GM12892 (cell line): ENCODE results near the gene RADIL.

ENCODE experiments used
- DNase-seq: peaks from one replicate; pipeline ENCODE4 v3.0.0; 2011; ENCODE audit not compliant: insufficient read length
- FAIRE-seq: peaks from 2 replicates; lab custom pipeline; 2011; peaks lifted over from hg19 to GRCh38; lab: Jason Lieb, UNC
- POLR2A ChIP-seq: IDR thresholded peaks from 2 replicates; pipeline ENCODE4 v1.6.1; 2011; ENCODE audit warnings: low read depth, low read length, control low read depth
- POLR2AphosphoS5 ChIP-seq: IDR thresholded peaks from 2 replicates; pipeline ENCODE4 v1.6.1; 2011; ENCODE audit warnings: low read depth, low read length, control low read depth
- TAF1 ChIP-seq: IDR thresholded peaks from 2 replicates; pipeline ENCODE4 v1.6.1; 2011; ENCODE audit warnings: low read depth, mild to moderate bottlenecking, control low read depth, low read length, borderline replicate concordance

Gene RADIL

DNA sequence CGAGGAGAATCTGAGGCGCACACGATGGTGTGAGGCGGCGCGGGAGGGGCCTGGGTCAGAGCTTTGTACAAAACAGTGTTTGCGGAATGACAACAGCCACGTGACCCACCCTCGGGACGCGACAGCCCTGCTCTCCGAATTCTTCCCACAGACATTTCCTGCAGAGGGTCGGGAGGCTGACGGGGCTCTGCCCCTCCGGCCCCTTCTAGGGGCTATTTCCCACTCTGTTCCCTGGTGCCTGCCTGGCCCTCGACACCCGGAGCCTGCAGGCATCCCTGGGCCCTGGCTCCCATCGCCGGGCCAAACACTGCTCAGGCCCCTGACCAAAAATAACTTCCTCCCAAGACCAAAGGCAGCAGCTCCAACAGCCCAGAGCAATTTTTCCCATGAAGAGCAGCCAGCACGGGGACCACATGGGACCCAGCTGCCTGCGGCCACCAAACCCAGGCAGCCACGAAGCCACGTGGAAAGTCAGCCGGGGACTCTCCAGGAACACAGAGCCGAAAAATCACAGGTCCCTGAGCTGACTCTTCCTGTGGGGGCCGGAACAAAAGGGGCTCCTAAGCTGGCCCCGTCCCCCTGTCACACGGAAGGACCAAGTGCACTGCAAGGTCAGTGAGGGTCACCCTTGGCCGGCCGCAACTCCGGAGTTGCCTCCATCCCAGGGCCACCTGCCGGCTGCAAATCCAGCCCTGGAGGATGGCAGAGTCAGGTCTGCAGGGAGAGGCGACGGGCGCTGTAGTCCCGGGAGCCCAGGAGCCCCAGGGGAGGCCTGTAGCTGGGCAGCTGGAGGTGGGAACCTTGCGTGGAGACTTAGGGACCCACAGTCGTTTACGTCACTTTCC, 63.7 kb downstream of the RADIL start:
- no peak for FAIRE-seq
- TF ChIP-seq POLR2AphosphoS5: no peak
- no peak for TF ChIP-seq TAF1
- no peak for DNase-seq

DNA sequence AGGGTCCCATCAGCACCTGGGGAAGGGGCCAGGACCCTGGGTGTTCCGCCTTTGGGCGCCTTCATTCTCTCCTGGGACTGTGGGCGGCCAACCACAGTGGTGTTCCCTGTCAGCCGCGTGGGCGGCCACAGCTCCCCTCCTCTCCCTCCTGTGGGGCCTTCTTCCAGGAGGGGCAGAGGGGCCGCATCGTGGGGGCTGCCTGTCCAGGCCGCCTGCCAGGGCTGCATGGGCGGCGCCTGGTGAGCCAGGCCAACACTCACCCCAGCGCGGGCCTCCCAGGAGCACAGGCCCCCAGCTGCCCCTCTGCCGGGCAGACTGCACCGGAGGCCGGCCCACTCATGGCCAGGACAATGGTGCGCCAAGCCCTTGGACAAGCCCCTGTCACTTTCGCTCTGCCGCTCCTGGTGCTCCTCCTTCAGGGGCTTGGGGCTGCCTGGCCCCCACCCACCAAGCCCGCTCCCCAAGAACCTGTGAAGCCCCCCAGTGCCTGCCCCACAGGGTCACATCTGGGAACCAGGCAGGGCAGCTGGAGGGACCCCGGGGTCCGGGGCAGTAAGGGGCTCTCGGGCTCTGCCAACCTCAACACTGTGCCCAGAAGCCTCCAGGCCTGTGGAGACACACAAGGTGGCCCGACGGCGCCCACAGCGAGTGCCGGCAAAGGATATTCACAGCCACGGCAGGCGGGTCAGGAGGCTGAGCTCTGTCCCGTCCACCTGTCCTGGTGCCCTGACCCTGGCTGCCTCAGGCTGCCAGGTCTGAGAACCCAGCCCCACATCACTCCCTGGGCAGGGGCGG, 65.3 kb downstream of the RADIL start:
- no peak for TF ChIP-seq POLR2AphosphoS5
- no peak for TF ChIP-seq TAF1
- no peak for TF ChIP-seq POLR2A
- DNase-seq (no peak), FAIRE-seq (no peak)

GRCh38 chr7:4817178-4817901, 66.2 kb downstream of the RADIL start:
- TF ChIP-seq POLR2A (no peak), TAF1 (no peak), POLR2AphosphoS5 (no peak)
- no peak for DNase-seq
- FAIRE-seq: no peak

GRCh38 chr7:4816419-4817080, 67.0 kb downstream of the RADIL start:
- DNase-seq: no peak
- TF ChIP-seq TAF1 (no peak), POLR2AphosphoS5 (no peak), POLR2A (no peak)
- FAIRE-seq: no peak

DNA sequence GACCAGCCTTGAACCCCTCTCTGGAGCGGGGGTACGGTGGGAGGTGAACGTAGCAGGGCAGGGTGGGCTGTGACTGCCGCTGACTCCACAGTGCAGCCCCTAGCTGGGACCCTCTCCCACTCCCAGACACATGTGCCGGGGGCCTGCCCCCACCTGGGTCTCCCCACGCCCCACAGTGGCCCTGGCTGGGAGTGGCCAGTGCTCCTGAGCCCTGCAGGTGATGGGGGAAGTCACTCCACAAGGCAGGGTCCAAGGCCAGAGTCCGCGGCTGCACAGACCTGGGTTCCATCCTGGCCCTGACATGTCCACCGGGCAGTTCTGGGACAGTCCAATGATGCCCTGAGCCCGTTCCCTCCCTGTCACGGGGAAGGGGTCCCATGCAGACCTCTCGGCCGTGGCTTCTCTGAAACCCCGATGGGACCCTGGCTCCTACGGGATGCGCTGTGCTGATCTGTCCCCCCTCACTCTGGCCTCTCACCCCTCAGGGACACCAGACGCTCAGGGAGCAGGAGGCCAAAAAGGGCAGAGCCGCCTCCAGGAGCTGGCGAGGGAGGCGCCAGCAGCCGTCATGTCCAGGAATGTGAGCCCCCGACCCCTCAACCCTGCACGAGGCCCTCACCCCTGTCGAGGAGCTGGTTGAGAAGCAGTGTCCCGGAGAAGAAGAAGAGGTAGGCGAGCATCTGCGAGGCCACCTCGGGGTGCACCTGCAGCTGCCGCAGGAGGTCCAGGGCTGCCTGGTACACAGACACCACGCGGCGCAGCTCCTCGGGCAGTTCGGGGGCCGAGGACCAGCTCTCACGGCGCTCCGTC, 67.7 kb downstream of the RADIL start:
- no peak for FAIRE-seq
- TF ChIP-seq POLR2A: no peak
- no peak for TF ChIP-seq TAF1
- no peak for TF ChIP-seq POLR2AphosphoS5
- no peak for DNase-seq

DNA sequence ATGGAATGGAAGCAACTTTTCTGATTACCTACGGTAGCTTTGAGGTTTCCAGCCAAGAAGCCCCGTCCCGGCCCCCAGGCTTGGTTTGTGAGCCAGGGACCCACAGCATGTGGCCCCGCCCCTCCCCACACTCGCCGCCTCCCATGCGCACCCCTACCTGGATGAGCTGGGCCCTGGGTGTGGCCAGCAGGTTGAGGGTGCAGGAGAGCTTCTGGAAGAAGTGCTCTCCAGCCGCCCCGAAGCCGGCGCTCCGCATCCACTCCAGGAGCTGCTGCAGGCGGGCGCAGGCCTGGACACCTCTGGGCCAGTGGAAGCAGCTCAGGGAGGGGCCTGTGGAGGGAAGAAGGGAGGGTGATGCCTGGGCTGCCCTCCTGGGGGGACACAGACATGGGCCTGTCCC, 68.4 kb downstream of the RADIL start:
- DNase-seq: no peak
- TF ChIP-seq POLR2A (no peak), POLR2AphosphoS5 (no peak), TAF1 (no peak)
- no peak for FAIRE-seq

DNA sequence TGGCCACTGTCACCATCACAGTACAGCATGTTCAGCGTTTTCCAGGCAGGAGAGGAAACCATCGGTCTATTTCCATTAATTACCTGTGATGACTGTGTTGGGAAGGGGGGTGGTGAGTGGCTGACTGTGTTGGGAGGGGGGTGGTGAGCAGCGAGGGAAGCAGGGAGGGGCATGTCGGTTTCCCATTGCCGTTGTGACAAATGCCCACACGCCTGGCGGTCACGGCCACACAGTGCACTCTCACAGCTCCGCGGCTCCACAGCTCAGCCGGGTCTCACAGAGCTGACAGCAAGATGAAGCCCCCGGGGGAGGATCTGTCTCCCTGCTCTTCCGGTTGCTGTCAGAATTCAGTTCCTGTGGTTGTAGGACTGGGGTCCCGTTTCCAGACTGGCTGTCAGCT, 69.1 kb downstream of the RADIL start:
- no peak for FAIRE-seq
- TF ChIP-seq POLR2A (no peak), TAF1 (no peak), POLR2AphosphoS5 (no peak)
- no peak for DNase-seq

- no peak for TF ChIP-seq POLR2A
- TF ChIP-seq TAF1: no peak
- no peak for TF ChIP-seq POLR2AphosphoS5
- FAIRE-seq (no peak), DNase-seq (no peak)
Measured at GRCh38 chr7:4809666-4810065, 73.8 kb downstream of the RADIL start.

GRCh38 chr7:4809091-4809591, 74.4 kb downstream of the RADIL start:
- no peak for DNase-seq
- no peak for TF ChIP-seq POLR2A
- no peak for TF ChIP-seq POLR2AphosphoS5
- no peak for TF ChIP-seq TAF1
- FAIRE-seq: no peak

DNA sequence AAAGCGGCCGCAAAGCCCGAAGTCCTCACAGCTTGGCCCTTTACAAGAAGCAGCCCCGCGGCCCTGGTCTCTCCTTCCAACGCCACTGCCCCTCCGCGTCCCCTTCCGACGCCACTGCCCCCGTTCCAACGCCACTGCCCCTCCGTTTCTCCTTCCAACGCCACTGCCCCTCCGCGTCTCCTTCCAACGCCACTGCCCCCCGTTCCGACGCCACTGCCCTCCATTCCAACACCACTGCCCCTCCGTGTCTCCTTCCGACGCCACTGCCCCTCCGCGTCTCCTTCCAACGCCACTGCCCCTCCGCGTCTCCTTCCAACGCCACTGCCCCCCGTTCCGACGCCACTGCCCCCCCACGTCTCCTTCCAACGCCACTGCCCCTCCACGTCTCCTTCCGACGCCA, 75.0 kb downstream of the RADIL start:
- DNase-seq (no peak), FAIRE-seq (no peak)
- no peak for TF ChIP-seq POLR2A
- TF ChIP-seq POLR2AphosphoS5: no peak
- TF ChIP-seq TAF1: no peak
